Measurements from ENCODE around the gene DCAF7.

DCAF7 gene

GRCh38 chr17:63549289-63549945 lies 860 bp upstream of the DCAF7 start:
- Histone ChIP-seq H3K27ac (ENCODE audit: low read depth, low read length) (peak overlapping the region; percentile 68), H3K4me1 (ENCODE audit: insufficient read depth, low read length) (peaks cover 13% of the 10 kb centered on the region), H3K9me3 (ENCODE audit: insufficient read depth, low read depth, low read length) (no peaks in the 10 kb centered on the region), H3K27me3 (ENCODE audit: insufficient read depth, low read length) (no peaks in the 10 kb centered on the region), H3K4me3 (ENCODE audit: low read length) (peak overlapping the region; percentile 74), H3K9ac (ENCODE audit: low read depth, low read length) (peak overlapping the region; percentile 64), H3K36me3 (ENCODE audit: insufficient read depth, low read length) (no peaks in the 10 kb centered on the region)
- 11% methylated on average over 16 of the region's 18 CpGs for WGBS

DNA sequence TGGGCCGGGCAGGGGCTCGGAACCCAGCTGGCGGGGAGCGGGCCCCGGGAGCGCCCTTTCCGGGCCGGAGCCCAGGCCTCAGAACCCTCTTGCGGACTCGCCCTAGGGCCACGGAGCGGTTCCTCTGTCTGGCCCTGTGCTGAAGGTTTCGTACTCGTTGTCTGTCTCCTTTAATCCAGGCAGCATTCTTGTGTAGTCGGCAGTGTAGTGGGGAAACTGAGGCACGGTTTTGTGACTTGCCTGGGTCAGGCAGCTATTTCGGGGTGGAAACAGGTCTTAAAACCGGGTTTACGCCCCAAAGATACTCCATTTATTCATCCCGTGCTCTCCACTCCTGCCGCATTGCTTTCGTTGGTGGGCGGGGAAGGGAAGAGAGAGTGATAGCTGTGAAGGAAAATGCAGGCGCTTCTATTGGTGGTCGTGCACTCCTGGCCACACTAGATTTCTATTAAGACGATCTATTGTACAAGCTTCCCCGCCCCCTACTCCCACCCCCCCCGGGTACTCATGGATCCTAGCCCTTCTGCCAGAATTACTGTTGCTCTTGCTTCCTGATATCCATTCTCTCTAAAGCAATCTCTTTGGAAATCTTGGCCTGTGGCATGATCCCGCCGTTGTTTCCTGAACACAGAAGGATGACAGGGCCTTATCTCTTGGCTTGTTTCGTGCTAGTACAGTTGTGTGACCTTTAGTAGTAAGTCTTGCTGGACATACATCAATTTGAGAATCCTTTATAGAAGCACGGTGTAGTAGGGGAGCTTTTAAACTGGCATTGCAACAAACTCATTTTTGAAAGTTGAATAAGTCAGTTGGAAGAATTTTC lies 751 bp downstream of the DCAF7 start:
- WGBS, result under 1% methylated on average over 26 of the region's 32 CpGs
- peak overlapping the region; percentile 70 for H3K9ac ChIP-seq (ENCODE audit: low read depth, low read length)
- H3K4me1 ChIP-seq (ENCODE audit: insufficient read depth, low read length), result peaks cover 13% of the 10 kb centered on the region
- H3K27me3 ChIP-seq (ENCODE audit: insufficient read depth, low read length), result no peaks in the 10 kb centered on the region
- H3K36me3 ChIP-seq (ENCODE audit: insufficient read depth, low read length), result no peaks in the 10 kb centered on the region
- no peaks in the 10 kb centered on the region for H3K9me3 ChIP-seq (ENCODE audit: insufficient read depth, low read depth, low read length)
- H3K27ac ChIP-seq (ENCODE audit: low read depth, low read length), result peak overlapping the region; percentile 82; the same call in 1 of the 2 replicates
- peak overlapping the region; percentile 94 for H3K4me3 ChIP-seq (ENCODE audit: low read length)

GRCh38 chr17:63552211-63552610 lies 1.9 kb downstream of the DCAF7 start:
- Histone ChIP-seq H3K36me3 (ENCODE audit: insufficient read depth, low read length) (no peaks in the 10 kb centered on the region), H3K4me3 (ENCODE audit: low read length) (peak overlapping the region; percentile 94), H3K4me1 (ENCODE audit: insufficient read depth, low read length) (peaks cover 13% of the 10 kb centered on the region), H3K27me3 (ENCODE audit: insufficient read depth, low read length) (no peaks in the 10 kb centered on the region), H3K9ac (ENCODE audit: low read depth, low read length) (no peak overlapping the region), H3K27ac (ENCODE audit: low read depth, low read length) (no peak overlapping the region), H3K9me3 (ENCODE audit: insufficient read depth, low read depth, low read length) (no peaks in the 10 kb centered on the region)
- 87% methylated on average over 6 of the region's 6 CpGs for WGBS

DNA sequence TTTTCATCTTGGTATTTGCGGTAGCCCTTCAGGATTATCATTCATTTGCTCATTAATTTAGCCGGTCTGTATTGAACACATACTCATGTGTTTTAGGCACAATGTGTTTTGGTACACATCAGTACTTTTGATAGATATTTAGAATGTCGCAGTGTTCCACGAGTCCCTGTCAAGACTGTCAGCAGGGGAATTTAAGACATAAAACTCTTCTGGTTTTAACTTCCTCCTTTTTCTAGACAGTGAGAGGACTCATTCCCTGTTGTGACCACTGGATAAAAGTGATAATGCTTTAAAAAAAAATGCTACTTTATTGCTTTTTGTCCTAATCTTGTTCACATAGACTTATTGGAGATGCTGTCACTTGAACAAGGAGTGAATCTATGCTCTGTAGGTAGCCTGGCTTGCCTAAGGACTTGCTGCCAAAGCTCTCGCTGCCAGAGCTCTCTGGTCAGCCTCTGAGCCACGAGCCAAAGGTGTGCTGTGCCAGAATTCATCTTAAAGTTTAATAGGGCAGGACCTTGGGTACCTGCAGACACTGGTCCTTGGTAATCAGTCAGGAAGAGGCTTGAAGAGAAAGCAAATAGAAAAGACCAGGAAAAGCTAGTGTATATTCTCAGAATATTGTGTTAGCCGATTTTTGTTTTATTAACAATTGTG lies 5.4 kb downstream of the DCAF7 start:
- no peak overlapping the region for H3K27ac ChIP-seq (ENCODE audit: low read depth, low read length)
- 95% methylated on average over 7 of the region's 7 CpGs for whole genome bisulfite sequencing
- peaks cover 7% of the 10 kb centered on the region for H3K4me1 ChIP-seq (ENCODE audit: insufficient read depth, low read length)
- H3K27me3 ChIP-seq (ENCODE audit: insufficient read depth, low read length), result no peaks in the 10 kb centered on the region
- no peaks in the 10 kb centered on the region for H3K36me3 ChIP-seq (ENCODE audit: insufficient read depth, low read length)
- no peak overlapping the region for H3K9ac ChIP-seq (ENCODE audit: low read depth, low read length)
- H3K4me3 ChIP-seq (ENCODE audit: low read length), result no peak overlapping the region
- H3K9me3 ChIP-seq (ENCODE audit: insufficient read depth, low read depth, low read length), result no peaks in the 10 kb centered on the region

- no peaks in the 10 kb centered on the region for H3K27me3 ChIP-seq (ENCODE audit: insufficient read depth, low read length)
These were observed 7.1 kb downstream of the DCAF7 start for GRCh38 chr17:63557416-63557815.

DNA sequence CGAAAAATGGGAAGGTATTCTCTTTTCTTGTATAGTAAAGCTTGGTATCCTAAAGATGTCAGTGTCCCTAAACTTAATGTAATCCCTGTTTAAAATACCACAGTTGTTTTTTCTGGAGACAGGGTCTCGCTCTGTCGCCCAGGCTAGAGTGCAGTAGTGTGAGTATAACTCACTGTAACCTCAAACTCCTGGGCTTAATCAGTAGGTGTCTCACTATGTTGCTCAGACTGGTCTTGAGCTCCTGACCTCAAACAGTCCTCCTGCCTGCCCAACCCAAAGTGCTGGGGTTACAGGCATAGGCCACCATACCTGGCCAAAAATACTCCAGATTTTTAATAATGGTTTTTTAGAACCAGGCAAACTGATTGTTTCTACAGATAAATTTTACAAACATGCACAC lies 8.2 kb downstream of the DCAF7 start:
- Histone ChIP-seq H3K4me3 (ENCODE audit: low read length) (no peak overlapping the region), H3K27me3 (ENCODE audit: insufficient read depth, low read length) (no peaks in the 10 kb centered on the region), H3K9me3 (ENCODE audit: insufficient read depth, low read depth, low read length) (no peaks in the 10 kb centered on the region), H3K9ac (ENCODE audit: low read depth, low read length) (no peak overlapping the region), H3K27ac (ENCODE audit: low read depth, low read length) (no peak overlapping the region), H3K36me3 (ENCODE audit: insufficient read depth, low read length) (no peaks in the 10 kb centered on the region), H3K4me1 (ENCODE audit: insufficient read depth, low read length) (no peaks in the 10 kb centered on the region)
- 94% methylated on average over 3 of the region's 3 CpGs for WGBS

More at GRCh38 chr17:63557416-63557815, 7.1 kb downstream of the DCAF7 start:
- Histone ChIP-seq H3K36me3 (ENCODE audit: insufficient read depth, low read length) (no peaks in the 10 kb centered on the region), H3K27ac (ENCODE audit: low read depth, low read length) (no peak overlapping the region), H3K4me3 (ENCODE audit: low read length) (no peak overlapping the region), H3K4me1 (ENCODE audit: insufficient read depth, low read length) (peaks cover 2% of the 10 kb centered on the region), H3K9me3 (ENCODE audit: insufficient read depth, low read depth, low read length) (no peaks in the 10 kb centered on the region), H3K9ac (ENCODE audit: low read depth, low read length) (no peak overlapping the region)
- WGBS, result 95% methylated on average over 2 of the region's 2 CpGs

DNA sequence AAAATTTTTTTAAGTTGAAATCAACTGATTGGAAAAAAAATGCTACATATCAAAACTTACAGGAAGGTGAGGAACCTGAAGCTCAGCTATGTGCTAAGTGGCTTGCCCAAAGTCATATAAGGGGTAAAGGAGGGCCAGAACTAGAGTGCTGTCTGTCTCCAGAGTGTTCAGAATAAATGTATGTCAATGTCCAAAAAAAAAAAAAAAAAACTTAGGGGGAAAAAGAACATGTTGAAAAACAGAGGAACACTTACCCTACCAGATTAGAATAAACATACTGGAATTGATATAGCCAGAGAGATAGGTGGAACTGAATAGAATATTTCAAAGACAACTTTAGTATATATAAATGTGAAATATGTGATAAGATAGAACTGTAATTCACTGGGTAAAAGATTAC lies 11.5 kb downstream of the DCAF7 start:
- no peaks in the 10 kb centered on the region for H3K4me1 ChIP-seq (ENCODE audit: insufficient read depth, low read length)
- no peaks in the 10 kb centered on the region for H3K36me3 ChIP-seq (ENCODE audit: insufficient read depth, low read length)
- H3K9ac ChIP-seq (ENCODE audit: low read depth, low read length), result no peak overlapping the region
- no peak overlapping the region for H3K27ac ChIP-seq (ENCODE audit: low read depth, low read length)
- no peak overlapping the region for H3K4me3 ChIP-seq (ENCODE audit: low read length)
- no peaks in the 10 kb centered on the region for H3K9me3 ChIP-seq (ENCODE audit: insufficient read depth, low read depth, low read length)
- H3K27me3 ChIP-seq (ENCODE audit: insufficient read depth, low read length), result no peaks in the 10 kb centered on the region

GRCh38 chr17:63563339-63563738 lies 13.1 kb downstream of the DCAF7 start:
- no peak overlapping the region for H3K27ac ChIP-seq (ENCODE audit: low read depth, low read length)
- H3K4me1 ChIP-seq (ENCODE audit: insufficient read depth, low read length), result no peaks in the 10 kb centered on the region
- H3K9me3 ChIP-seq (ENCODE audit: insufficient read depth, low read depth, low read length), result no peaks in the 10 kb centered on the region
- H3K36me3 ChIP-seq (ENCODE audit: insufficient read depth, low read length), result no peaks in the 10 kb centered on the region
- H3K9ac ChIP-seq (ENCODE audit: low read depth, low read length), result no peak overlapping the region
- H3K4me3 ChIP-seq (ENCODE audit: low read length), result no peak overlapping the region
- H3K27me3 ChIP-seq (ENCODE audit: insufficient read depth, low read length), result no peaks in the 10 kb centered on the region
- 93% methylated on average over 2 of the region's 2 CpGs for WGBS

- H3K4me1 ChIP-seq (ENCODE audit: insufficient read depth, low read length), result no peaks in the 10 kb centered on the region
- no peak overlapping the region for H3K27ac ChIP-seq (ENCODE audit: low read depth, low read length)
- H3K27me3 ChIP-seq (ENCODE audit: insufficient read depth, low read length), result no peaks in the 10 kb centered on the region
- no peaks in the 10 kb centered on the region for H3K36me3 ChIP-seq (ENCODE audit: insufficient read depth, low read length)
- H3K9ac ChIP-seq (ENCODE audit: low read depth, low read length), result no peak overlapping the region
- no peaks in the 10 kb centered on the region for H3K9me3 ChIP-seq (ENCODE audit: insufficient read depth, low read depth, low read length)
- no peak overlapping the region for H3K4me3 ChIP-seq (ENCODE audit: low read length)
- WGBS, result 95% methylated on average over 5 of the region's 5 CpGs
These were observed 14.3 kb downstream of the DCAF7 start for GRCh38 chr17:63564562-63564961.

GRCh38 chr17:63567229-63567628 lies 17.0 kb downstream of the DCAF7 start:
- no peaks in the 10 kb centered on the region for H3K4me1 ChIP-seq (ENCODE audit: insufficient read depth, low read length)
- H3K4me3 ChIP-seq (ENCODE audit: low read length), result no peak overlapping the region
- no peaks in the 10 kb centered on the region for H3K9me3 ChIP-seq (ENCODE audit: insufficient read depth, low read depth, low read length)
- H3K27ac ChIP-seq (ENCODE audit: low read depth, low read length), result no peak overlapping the region
- H3K27me3 ChIP-seq (ENCODE audit: insufficient read depth, low read length), result no peaks in the 10 kb centered on the region
- WGBS, result 91% methylated on average over 1 of the region's 1 CpG
- H3K36me3 ChIP-seq (ENCODE audit: insufficient read depth, low read length), result no peaks in the 10 kb centered on the region
- H3K9ac ChIP-seq (ENCODE audit: low read depth, low read length), result no peak overlapping the region

DNA sequence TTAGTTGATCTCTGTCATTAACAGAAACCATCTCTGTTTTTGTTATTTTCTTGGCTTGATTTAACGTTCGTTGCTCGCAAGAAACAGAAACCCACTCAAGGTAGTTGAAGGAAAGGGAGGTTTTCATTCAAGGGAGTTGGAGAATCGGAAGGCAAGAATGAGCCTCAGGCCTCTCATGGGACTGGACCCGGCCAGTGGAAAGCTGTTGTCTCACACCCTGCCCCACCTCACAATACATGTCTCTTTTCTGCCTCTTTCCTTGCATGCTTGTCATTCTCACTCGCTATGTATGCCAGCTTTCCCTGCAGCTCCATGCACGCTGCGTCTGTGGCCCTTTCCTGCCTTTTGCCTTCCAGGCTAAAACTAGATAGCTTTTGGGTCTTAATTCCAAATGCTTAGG lies 18.3 kb downstream of the DCAF7 start:
- no peaks in the 10 kb centered on the region for H3K4me1 ChIP-seq (ENCODE audit: insufficient read depth, low read length)
- H3K9ac ChIP-seq (ENCODE audit: low read depth, low read length), result no peak overlapping the region
- H3K4me3 ChIP-seq (ENCODE audit: low read length), result no peak overlapping the region
- WGBS, result 91% methylated on average over 8 of the region's 8 CpGs
- no peaks in the 10 kb centered on the region for H3K9me3 ChIP-seq (ENCODE audit: insufficient read depth, low read depth, low read length)
- no peaks in the 10 kb centered on the region for H3K27me3 ChIP-seq (ENCODE audit: insufficient read depth, low read length)
- no peak overlapping the region for H3K27ac ChIP-seq (ENCODE audit: low read depth, low read length)
- H3K36me3 ChIP-seq (ENCODE audit: insufficient read depth, low read length), result no peaks in the 10 kb centered on the region

Data from HUES64 (cell line).